GM19452 (cell line): ENCODE results near the gene RBM12.

Experiments used
- ATAC-seq: cut with Tn5 transposase; IDR thresholded peaks from one replicate; pipeline ENCODE4 v1.9.1; 2021; ENCODE audit not compliant: unreplicated experiment

Gene RBM12

GRCh38 chr20:35600993-35601973 is 63.4 kb downstream of the RBM12 start:
- no peak for ATAC-seq

GRCh38 chr20:35600176-35600992 is 64.3 kb downstream of the RBM12 start:
- no peak for ATAC-seq

- no peak for ATAC-seq
Observed at GRCh38 chr20:35599776-35600120, 65.0 kb downstream of the RBM12 start.
